ENCODE results near the gene DYNLL2.

DYNLL2 gene

DNA sequence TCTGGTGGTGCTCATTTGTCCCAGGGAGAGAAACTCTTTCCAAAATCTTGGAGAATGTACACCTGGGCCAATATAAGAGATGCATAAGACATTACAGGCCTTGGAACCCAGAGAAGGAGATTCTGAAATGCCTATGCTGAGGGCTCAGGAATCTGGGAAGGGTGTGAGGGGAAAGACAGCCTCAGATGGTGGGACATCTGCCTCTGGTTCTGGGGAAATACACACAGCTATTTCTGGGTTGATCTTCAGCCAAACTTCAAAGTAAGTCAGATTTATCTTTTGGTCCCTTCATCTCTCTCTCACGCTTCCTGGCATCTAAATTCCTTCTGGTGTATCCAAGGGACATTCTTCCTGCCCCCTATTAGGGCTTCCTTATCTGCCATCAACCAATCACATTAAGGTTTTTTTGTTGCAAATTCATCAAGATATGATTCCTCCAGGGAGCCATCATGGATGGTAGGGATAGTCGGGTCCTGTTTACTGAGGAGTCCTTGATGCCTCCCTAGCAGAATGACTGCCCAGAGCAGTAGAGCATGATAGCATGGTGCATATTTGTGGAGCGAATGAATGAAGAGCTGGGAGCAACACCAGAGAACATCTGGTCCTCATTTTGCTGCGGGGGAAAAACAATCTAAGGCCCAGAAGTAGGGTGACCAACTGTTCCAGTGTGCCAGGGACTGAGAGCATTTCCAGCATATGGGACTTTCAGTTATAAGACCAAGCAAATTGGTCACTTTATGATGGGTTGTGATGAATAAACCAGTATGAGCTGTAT lies 35.7 kb upstream of the DYNLL2 start:
- Histone ChIP-seq H3K4me3 (ENCODE audit: low read length) (no peak overlapping the region), H3K9me2 (replicated peaks; ENCODE audit: insufficient read depth, low read length) (no peaks in the 10 kb centered on the region), H4K20me1 (ENCODE audit: insufficient read depth, low read length) (no peaks in the 10 kb centered on the region), H3K79me2 (ENCODE audit: low read length) (no peaks in the 10 kb centered on the region), H3K27me3 (replicated peaks; ENCODE audit: insufficient read depth, low read length) (no peaks in the 10 kb centered on the region), H3F3A (ENCODE audit: insufficient read depth, low read length) (no peaks in the 10 kb centered on the region), H3K4me2 (ENCODE audit: low read depth, low read length) (no peak overlapping the region), H2AFZ (ENCODE audit: low read length) (no peak overlapping the region), H3K9me3 (replicated peaks; ENCODE audit: insufficient read depth, low read length) (no peaks in the 10 kb centered on the region), H3K9ac (ENCODE audit: low read length) (no peak overlapping the region), H3K36me3 (replicated peaks; ENCODE audit: insufficient read depth, low read length) (no peaks in the 10 kb centered on the region), H3K4me1 (ENCODE audit: low read length) (no peaks in the 10 kb centered on the region), H3K27ac (ENCODE audit: low read length) (no peak overlapping the region)
- no peak for DNase-seq
- no peak for TF ChIP-seq EZH2 (optimal IDR thresholded peaks at IDR 0.05; ENCODE audit: low read depth, low read length)
- TF ChIP-seq, protein P1, sequence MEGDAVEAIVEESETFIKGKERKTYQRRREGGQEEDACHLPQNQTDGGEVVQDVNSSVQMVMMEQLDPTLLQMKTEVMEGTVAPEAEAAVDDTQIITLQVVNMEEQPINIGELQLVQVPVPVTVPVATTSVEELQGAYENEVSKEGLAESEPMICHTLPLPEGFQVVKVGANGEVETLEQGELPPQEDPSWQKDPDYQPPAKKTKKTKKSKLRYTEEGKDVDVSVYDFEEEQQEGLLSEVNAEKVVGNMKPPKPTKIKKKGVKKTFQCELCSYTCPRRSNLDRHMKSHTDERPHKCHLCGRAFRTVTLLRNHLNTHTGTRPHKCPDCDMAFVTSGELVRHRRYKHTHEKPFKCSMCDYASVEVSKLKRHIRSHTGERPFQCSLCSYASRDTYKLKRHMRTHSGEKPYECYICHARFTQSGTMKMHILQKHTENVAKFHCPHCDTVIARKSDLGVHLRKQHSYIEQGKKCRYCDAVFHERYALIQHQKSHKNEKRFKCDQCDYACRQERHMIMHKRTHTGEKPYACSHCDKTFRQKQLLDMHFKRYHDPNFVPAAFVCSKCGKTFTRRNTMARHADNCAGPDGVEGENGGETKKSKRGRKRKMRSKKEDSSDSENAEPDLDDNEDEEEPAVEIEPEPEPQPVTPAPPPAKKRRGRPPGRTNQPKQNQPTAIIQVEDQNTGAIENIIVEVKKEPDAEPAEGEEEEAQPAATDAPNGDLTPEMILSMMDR (IDR thresholded peaks at IDR 0.05; ENCODE audit: low read length), result no peak
- TF ChIP-seq EZH2phosphoT487 (IDR thresholded peaks at IDR 0.05; ENCODE audit: low read length), result no peak

DNA sequence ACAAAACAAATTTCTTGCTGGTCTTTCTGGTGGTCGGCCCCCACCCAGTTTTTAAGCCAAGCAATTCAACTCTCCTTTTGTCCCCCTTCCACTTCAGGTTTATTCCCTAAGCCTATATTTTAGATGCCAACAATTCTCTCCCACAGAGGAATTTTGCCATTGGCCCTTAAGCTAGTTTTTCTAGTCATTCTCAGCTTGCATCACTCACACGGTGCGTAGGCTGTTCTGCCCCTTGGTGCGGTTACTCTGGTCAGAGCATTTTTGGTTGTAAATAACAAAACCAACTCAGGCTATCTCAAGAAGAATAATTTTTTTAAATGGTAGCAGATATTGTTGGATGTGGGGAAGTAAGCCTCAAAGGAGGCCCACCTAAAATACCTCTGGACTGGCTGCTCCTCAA lies 33.7 kb upstream of the DYNLL2 start:
- H3F3A ChIP-seq (ENCODE audit: insufficient read depth, low read length), result no peaks in the 10 kb centered on the region
- H3K9me2 ChIP-seq (replicated peaks; ENCODE audit: insufficient read depth, low read length), result no peaks in the 10 kb centered on the region
- no peaks in the 10 kb centered on the region for H3K79me2 ChIP-seq (ENCODE audit: low read length)
- H3K36me3 ChIP-seq (replicated peaks; ENCODE audit: insufficient read depth, low read length), result no peaks in the 10 kb centered on the region
- no peak overlapping the region for H3K4me3 ChIP-seq (ENCODE audit: low read length)
- DNase-seq, result no peak
- H2AFZ ChIP-seq (ENCODE audit: low read length), result no peak overlapping the region
- no peak overlapping the region for H3K9ac ChIP-seq (ENCODE audit: low read length)
- no peak overlapping the region for H3K4me2 ChIP-seq (ENCODE audit: low read depth, low read length)
- H3K27ac ChIP-seq (ENCODE audit: low read length), result no peak overlapping the region
- no peak for TF ChIP-seq EZH2phosphoT487 (IDR thresholded peaks at IDR 0.05; ENCODE audit: low read length)
- no peak for TF ChIP-seq EZH2 (optimal IDR thresholded peaks at IDR 0.05; ENCODE audit: low read depth, low read length)
- no peaks in the 10 kb centered on the region for H4K20me1 ChIP-seq (ENCODE audit: insufficient read depth, low read length)
- H3K27me3 ChIP-seq (replicated peaks; ENCODE audit: insufficient read depth, low read length), result no peaks in the 10 kb centered on the region
- no peaks in the 10 kb centered on the region for H3K9me3 ChIP-seq (replicated peaks; ENCODE audit: insufficient read depth, low read length)
- no peaks in the 10 kb centered on the region for H3K4me1 ChIP-seq (ENCODE audit: low read length)

DNA sequence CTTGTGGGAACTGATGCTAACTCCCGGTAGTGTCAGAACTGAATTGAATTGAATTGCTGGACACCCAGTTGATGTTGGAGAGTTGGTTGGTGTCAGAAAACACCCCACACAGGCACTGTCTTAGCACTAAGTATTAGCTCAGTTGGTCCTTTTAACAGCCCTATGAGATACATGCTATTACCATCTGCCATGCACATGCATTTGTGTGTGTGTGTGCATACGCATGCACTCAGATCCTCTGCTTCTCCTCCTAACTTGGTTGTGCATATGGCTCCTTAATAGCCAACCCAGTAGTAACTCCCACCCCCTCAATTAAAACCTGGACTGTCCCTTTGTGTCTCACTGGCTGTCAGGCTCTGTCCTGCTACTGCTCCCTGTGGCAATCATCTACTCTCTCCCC lies 32.3 kb upstream of the DYNLL2 start:
- no peak for DNase-seq
- no peak overlapping the region for H3K9ac ChIP-seq (ENCODE audit: low read length)
- no peaks in the 10 kb centered on the region for H3K36me3 ChIP-seq (replicated peaks; ENCODE audit: insufficient read depth, low read length)
- H3F3A ChIP-seq (ENCODE audit: insufficient read depth, low read length), result no peaks in the 10 kb centered on the region
- no peak overlapping the region for H3K4me3 ChIP-seq (ENCODE audit: low read length)
- TF ChIP-seq, protein P1 (IDR thresholded peaks at IDR 0.05; ENCODE audit: low read length), result no peak
- TF ChIP-seq EZH2phosphoT487 (IDR thresholded peaks at IDR 0.05; ENCODE audit: low read length) (no peak), EZH2 (optimal IDR thresholded peaks at IDR 0.05; ENCODE audit: low read depth, low read length) (no peak)
- no peaks in the 10 kb centered on the region for H3K9me2 ChIP-seq (replicated peaks; ENCODE audit: insufficient read depth, low read length)
- no peaks in the 10 kb centered on the region for H3K9me3 ChIP-seq (replicated peaks; ENCODE audit: insufficient read depth, low read length)
- no peak overlapping the region for H3K4me2 ChIP-seq (ENCODE audit: low read depth, low read length)
- no peaks in the 10 kb centered on the region for H4K20me1 ChIP-seq (ENCODE audit: insufficient read depth, low read length)
- no peak overlapping the region for H2AFZ ChIP-seq (ENCODE audit: low read length)
- no peak overlapping the region for H3K27ac ChIP-seq (ENCODE audit: low read length)
- no peaks in the 10 kb centered on the region for H3K4me1 ChIP-seq (ENCODE audit: low read length)
- H3K27me3 ChIP-seq (replicated peaks; ENCODE audit: insufficient read depth, low read length), result no peaks in the 10 kb centered on the region
- H3K79me2 ChIP-seq (ENCODE audit: low read length), result no peaks in the 10 kb centered on the region

DNA sequence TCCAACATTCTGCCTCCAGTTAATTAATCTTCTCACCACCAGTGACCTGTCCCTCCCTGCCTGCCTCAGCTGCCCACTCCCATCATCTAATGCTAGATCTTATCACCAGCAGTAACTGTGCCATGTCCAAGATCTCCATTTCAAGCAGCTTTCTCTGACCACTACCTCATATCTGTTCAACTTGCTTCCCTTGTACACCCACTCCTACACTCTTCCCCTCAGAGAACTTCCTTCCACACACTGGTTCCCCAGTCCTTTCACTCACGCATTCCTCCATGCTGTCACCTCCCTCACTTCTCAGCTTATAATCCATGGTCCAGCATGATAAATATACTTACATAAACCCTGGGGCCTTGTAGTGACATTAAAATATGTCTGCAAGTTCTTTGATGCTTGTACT lies 31.8 kb upstream of the DYNLL2 start:
- no peaks in the 10 kb centered on the region for H3K9me3 ChIP-seq (replicated peaks; ENCODE audit: insufficient read depth, low read length)
- no peak overlapping the region for H3K4me3 ChIP-seq (ENCODE audit: low read length)
- no peaks in the 10 kb centered on the region for H4K20me1 ChIP-seq (ENCODE audit: insufficient read depth, low read length)
- no peak overlapping the region for H3K27ac ChIP-seq (ENCODE audit: low read length)
- no peak overlapping the region for H2AFZ ChIP-seq (ENCODE audit: low read length)
- H3F3A ChIP-seq (ENCODE audit: insufficient read depth, low read length), result no peaks in the 10 kb centered on the region
- TF ChIP-seq EZH2phosphoT487 (IDR thresholded peaks at IDR 0.05; ENCODE audit: low read length) (no peak), EZH2 (optimal IDR thresholded peaks at IDR 0.05; ENCODE audit: low read depth, low read length) (no peak)
- TF ChIP-seq, protein P1 (IDR thresholded peaks at IDR 0.05; ENCODE audit: low read length), result no peak
- DNase-seq, result no peak
- no peak overlapping the region for H3K4me2 ChIP-seq (ENCODE audit: low read depth, low read length)
- no peaks in the 10 kb centered on the region for H3K4me1 ChIP-seq (ENCODE audit: low read length)
- H3K27me3 ChIP-seq (replicated peaks; ENCODE audit: insufficient read depth, low read length), result no peaks in the 10 kb centered on the region
- no peak overlapping the region for H3K9ac ChIP-seq (ENCODE audit: low read length)
- H3K36me3 ChIP-seq (replicated peaks; ENCODE audit: insufficient read depth, low read length), result no peaks in the 10 kb centered on the region
- no peaks in the 10 kb centered on the region for H3K9me2 ChIP-seq (replicated peaks; ENCODE audit: insufficient read depth, low read length)
- H3K79me2 ChIP-seq (ENCODE audit: low read length), result no peaks in the 10 kb centered on the region

Data from MM.1S (cell line).